K562 (cell line): Measurements from ENCODE around the gene ADSS2. TPM values are rescaled to one million over a fixed set of nuclear protein-coding genes. Genes with fewer than 3 reads are reported as not detected.

ENCODE experiments used
- ARHGAP35 ChIP-seq: fragments of 450-650 bp; IDR thresholded peaks from 2 replicates; pipeline ENCODE4 v1.6.1; 2018; ENCODE audit not compliant: partially characterized antibody
- ASH1L ChIP-seq: fragments of 450-650 bp; IDR thresholded peaks from 2 replicates; pipeline ENCODE4 v1.6.1; 2018; ENCODE audit warnings: borderline replicate concordance, mild to moderate bottlenecking, low read depth; ENCODE audit not compliant: partially characterized antibody
- CBFA2T3 ChIP-seq: fragments of 450-650 bp; IDR thresholded peaks from 2 replicates; pipeline ENCODE4 v1.6.1; 2017
- CBX5 ChIP-seq: IDR thresholded peaks from 2 replicates; pipeline ENCODE4 v1.6.1; 2014; ENCODE audit warnings: low read depth, borderline replicate concordance
- ETV5 ChIP-seq: sonication (generic); formaldehyde crosslinking; IDR thresholded peaks from 2 replicates; pipeline ENCODE4 v1.4.0; 2020; ENCODE audit warnings: low read depth, mild to moderate bottlenecking, missing genetic modification reagents
- HNRNPL ChIP-seq: fragments of 200-400 bp; formaldehyde crosslinking; IDR thresholded peaks from 2 replicates; pipeline ENCODE4 v1.6.1; 2017; ENCODE audit warnings: low read depth, mild to moderate bottlenecking, low read length
- ILF3 ChIP-seq: fragments of 450-650 bp; IDR thresholded peaks from 2 replicates; pipeline ENCODE4 v1.6.1; 2018; ENCODE audit warnings: antibody characterized with exemption, mild to moderate bottlenecking, moderate library complexity, borderline replicate concordance
- LARP7 ChIP-seq: fragments of 450-650 bp; IDR thresholded peaks from 2 replicates; pipeline ENCODE4 v1.6.1; 2016
- NFE2L1 ChIP-seq: fragments of 450-650 bp; IDR thresholded peaks from 2 replicates; pipeline ENCODE4 v1.6.1; 2016; ENCODE audit warnings: missing genetic modification characterization, low read depth, mild to moderate bottlenecking, missing compliant biosample characterization, moderate library complexity, borderline replicate concordance
- PCBP2 ChIP-seq: fragments of 200-400 bp; formaldehyde crosslinking; IDR thresholded peaks from 2 replicates; pipeline ENCODE4 v1.6.1; 2018; ENCODE audit warnings: low read length, low read depth, mild to moderate bottlenecking, moderate library complexity; ENCODE audit not compliant: poor library complexity, severe bottlenecking
- REST ChIP-seq, 2 experiments: fragments of 450-650 bp; formaldehyde crosslinking in 1 of 2; IDR thresholded peaks; 2 replicates each; pipeline versions ENCODE4 v1.4.0 to v1.6.1; 2014 to 2020; ENCODE audit warnings: mild to moderate bottlenecking in 2 of 2, borderline replicate concordance in 1 of 2, low read depth in 1 of 2
- TFE3 ChIP-seq: fragments of 450-650 bp; formaldehyde crosslinking; IDR thresholded peaks from 2 replicates; pipeline ENCODE4 v1.4.0; 2020; ENCODE audit warnings: mild to moderate bottlenecking, mixed read lengths
- ZBTB1 ChIP-seq: sonication (generic); formaldehyde crosslinking; IDR thresholded peaks from 2 replicates; pipeline ENCODE4 v1.8.1; 2023; ENCODE audit warnings: missing genetic modification reagents, low read depth, mild to moderate bottlenecking, borderline replicate concordance
- ZC3H8 ChIP-seq: fragments of 450-650 bp; IDR thresholded peaks from 2 replicates; pipeline ENCODE4 v1.6.1; 2017
- ZNF274 ChIP-seq: IDR thresholded peaks from 2 replicates; pipeline ENCODE4 v1.6.1; 2011; ENCODE audit warnings: low read depth, mild to moderate bottlenecking, low read length, moderate library complexity, borderline replicate concordance
- polyA plus RNA-seq, 8 experiments: library from polyadenylated mRNA; depleted of rRNA in 4 of 8; stranded (reverse) in 5 of 8; unstranded in 3 of 8; fragments of >200 nt; fragmentation: Nextera tagmentation in 2 of 8; fragmentation: Illumina TruSeq in 1 of 8; extraction: Ambion mirVana in 2 of 8; extraction: Trizol in 1 of 8; gene quantifications; 2 replicates each; pipeline versions ENCODE4 v1.2.1 to v1.2.3, GENCODE V29; 2011 to 2014; ENCODE audit warnings: inconsistent platforms in 1 of 8, missing spikeins in 1 of 8
- total RNA-seq, 7 experiments: library from RNA; depleted of rRNA in 6 of 7; stranded (reverse); fragments of >200 nt in 6 of 7; fragmentation: Illumina TruSeq in 2 of 7; extraction: Trizol in 2 of 7; gene quantifications; 2 replicates each; pipeline versions ENCODE4 v1.2.1 to v1.2.3, GENCODE V29; 2011 to 2021; ENCODE audit warnings: low replicate concordance in 1 of 7

ADSS2 gene
- total and polyA plus RNA-seq, 9 of the 15 experiments (the other 6 are each of a cell fraction or from before 2014, with no cell fraction given): 8.8 to 63.8 (median 59.4) TPM

GRCh38 chr1:244367399-244368114, 84.2 kb downstream of the ADSS2 start (continued):
- TF ChIP-seq TFE3: no peak
- TF ChIP-seq ILF3: no peak
- TF ChIP-seq ZNF274: no peak
- TF ChIP-seq ZBTB1: no peak
- TF ChIP-seq NFE2L1 (tag): no peak
- no peak for TF ChIP-seq REST (IDR thresholded peaks at IDR 0.05; ENCODE audit: borderline replicate concordance)
- TF ChIP-seq REST (CRISPR knock-in tag; IDR thresholded peaks at IDR 0.05; ENCODE audit: low read depth): peak; percentile 55; the same call in 1 of the 2 replicates
- TF ChIP-seq ZC3H8: no peak
- no peak for TF ChIP-seq CBX5
- no peak for TF ChIP-seq CBFA2T3
- no peak for TF ChIP-seq HNRNPL
- TF ChIP-seq ARHGAP35: no peak
- no peak for TF ChIP-seq ASH1L
- TF ChIP-seq LARP7: no peak
- no peak for TF ChIP-seq PCBP2
- TF ChIP-seq ETV5 (CRISPR knock-in tag): no peak
